Stimulated activated CD4-positive, alpha-beta T cell treated with anti-CD3 and anti-CD28 coated beads, Interleukin-4, amount 100 ng/mL, for 24 hours (primary cell): Measurements from ENCODE around the gene RLN3.

Source experiments
- DNase-seq: peaks from one replicate; pipeline ENCODE4 v3.0.0-alpha.2; 2020

RLN3 gene, protein sequence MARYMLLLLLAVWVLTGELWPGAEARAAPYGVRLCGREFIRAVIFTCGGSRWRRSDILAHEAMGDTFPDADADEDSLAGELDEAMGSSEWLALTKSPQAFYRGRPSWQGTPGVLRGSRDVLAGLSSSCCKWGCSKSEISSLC

GRCh38 chr19:14027856-14028450, at the start of gene RLN3:
Gene RLN3 (plus strand): TSS chr19:14028148. CDS start chr19:14028205, 57 bp downstream.
- DNase-seq: no peak

DNA sequence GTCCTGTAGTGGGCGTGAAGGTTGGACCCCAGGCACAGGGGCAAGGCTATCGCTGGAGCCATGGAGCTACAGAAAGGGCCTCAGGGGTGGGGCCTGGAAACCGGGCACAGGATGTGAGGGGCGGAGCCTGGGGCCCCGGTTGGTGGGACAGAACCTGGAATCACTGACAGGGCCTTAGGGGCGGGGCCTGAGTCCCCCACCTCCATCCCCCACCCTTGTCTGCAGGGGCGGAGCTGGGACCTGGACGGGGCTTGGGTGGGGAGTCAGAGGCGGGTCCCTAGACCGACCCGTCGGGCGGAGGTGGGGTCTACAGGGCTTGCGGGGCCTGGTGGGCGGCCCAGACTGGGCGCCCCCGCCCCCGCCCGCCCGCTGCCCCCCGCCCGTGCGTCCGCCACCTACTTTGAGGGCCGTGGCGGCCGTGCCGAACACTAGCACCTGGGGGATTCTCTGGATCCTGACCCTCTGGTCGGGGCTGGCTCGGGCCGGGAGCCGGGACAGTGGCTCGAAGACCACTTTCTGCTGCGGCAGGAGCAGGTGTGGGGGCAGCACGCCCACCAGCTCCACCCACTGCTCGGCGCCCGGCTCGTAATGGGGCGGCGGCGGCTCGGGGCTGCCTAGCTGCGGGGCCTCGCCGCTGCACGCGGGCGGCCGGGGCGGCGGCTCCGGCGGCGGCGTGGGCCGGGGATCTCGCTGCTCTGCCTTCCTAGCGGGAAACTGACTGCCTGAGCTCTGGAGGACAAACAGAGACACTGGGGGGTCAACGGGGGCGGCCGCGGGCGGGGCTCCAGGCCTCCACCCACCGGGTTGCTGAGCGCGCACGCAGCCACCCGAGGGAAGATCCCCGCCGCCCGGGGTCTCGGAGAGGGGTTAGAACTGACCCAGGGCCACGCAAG, 49.4 kb upstream of the RLN3 start:
- no peak for DNase-seq

DNA sequence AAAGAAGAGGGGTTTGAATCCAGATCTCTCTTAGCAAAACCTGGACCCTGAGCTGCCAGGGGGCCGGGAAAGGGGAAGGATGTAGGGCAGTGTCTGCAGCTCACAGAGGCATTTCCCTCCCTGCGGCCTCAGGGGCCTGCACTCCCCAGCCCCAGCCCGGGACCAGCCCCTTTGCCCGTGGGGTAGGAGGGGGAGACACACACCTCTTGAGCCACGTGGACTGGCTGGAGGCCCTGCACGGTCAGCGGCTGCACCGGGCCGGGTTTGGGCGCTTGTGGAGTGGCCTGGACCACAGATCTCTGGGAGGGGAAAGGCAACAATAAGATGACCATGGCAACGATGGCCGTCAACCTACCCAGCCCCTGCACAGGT, 48.7 kb upstream of the RLN3 start:
- no peak for DNase-seq

- DNase-seq: no peak
Measured at GRCh38 chr19:13979686-13980085, 48.3 kb upstream of the RLN3 start.

DNA sequence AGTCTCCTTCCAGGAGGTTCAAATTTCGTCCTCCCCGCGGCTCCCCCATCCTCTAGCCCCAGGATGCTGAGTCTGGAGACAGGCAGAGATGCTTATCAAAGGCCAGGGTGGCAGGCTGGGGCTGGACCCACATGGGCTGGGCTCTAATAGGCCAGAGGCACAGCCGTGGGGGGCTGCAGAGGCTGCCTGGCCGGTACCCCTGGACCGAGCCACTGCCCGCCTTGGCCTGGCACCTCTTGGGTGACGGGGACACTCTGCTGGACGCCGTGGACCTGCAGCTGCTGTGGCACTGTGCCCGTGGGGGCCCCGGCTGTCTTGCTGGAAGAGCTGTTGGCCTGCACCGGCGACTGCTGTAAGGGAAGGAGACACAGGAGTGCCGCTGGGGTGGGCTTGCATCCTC, 47.6 kb upstream of the RLN3 start:
- DNase-seq: no peak

- DNase-seq: no peak
Measured at GRCh38 chr19:13981021-13981420, 46.9 kb upstream of the RLN3 start.

- no peak for DNase-seq
Measured at GRCh38 chr19:13981467-13981866, 46.5 kb upstream of the RLN3 start.

DNA sequence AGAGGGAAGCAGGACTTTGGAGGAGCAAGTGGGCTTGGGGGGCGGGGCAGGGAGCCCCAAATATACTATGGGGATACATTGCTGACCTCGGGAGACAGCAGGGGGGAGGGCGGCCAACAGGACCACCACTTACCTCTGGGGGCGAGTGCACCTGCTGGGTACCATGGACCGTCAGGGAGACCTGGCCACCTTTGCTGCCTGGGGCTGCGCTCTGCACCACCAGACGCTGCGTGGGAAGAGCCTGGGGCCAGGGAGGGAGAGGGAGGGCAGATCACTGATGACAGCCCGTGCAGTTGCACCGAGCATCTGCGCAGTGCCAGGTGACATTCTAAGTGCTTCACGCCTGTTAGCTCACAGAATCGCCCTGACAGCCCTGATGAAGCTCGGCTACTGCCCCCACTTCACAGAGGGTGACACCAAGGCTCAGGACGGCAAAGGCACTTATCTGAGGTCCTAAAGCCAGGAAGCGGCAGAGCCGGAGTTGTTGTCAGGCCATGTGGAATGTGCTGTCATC, 45.9 kb upstream of the RLN3 start:
- no peak for DNase-seq

- no peak for DNase-seq
Measured at GRCh38 chr19:13982773-13983172, 45.2 kb upstream of the RLN3 start.

DNA sequence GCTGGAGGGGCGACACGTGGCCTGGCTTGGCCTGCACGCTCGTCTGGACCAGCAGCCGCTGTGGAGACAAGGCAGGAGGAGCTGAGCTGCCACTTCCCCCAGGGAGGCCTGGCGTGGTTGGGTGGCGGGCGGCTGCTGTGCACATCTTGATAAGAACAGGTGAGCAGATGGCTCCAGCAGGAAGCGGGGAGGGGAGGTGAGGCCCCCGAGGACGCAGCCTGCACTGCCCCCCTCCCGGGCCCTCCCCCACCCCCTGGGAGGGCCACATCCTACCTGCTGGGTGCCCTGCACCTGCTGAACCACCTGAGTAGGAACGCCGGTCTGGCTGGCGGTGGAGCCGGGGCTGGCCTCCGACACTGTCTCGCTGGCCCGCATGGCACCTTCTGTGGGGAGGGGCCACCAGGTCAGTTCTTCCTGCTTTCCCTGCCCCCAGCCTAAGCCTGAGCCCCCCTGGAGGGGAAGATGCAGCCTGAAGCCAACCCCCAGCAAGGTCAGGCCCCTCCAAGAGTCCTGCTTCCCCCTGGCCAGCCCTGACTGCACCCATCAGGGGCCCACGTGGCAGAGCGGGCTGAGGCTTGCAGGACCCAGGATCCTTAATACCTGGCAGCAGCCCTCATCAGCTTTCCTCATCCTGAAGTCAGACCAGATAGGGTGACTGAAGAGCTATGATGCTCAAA, 44.6 kb upstream of the RLN3 start:
- DNase-seq: no peak

- no peak for DNase-seq
Measured at GRCh38 chr19:13984186-13984585, 43.8 kb upstream of the RLN3 start.

DNA sequence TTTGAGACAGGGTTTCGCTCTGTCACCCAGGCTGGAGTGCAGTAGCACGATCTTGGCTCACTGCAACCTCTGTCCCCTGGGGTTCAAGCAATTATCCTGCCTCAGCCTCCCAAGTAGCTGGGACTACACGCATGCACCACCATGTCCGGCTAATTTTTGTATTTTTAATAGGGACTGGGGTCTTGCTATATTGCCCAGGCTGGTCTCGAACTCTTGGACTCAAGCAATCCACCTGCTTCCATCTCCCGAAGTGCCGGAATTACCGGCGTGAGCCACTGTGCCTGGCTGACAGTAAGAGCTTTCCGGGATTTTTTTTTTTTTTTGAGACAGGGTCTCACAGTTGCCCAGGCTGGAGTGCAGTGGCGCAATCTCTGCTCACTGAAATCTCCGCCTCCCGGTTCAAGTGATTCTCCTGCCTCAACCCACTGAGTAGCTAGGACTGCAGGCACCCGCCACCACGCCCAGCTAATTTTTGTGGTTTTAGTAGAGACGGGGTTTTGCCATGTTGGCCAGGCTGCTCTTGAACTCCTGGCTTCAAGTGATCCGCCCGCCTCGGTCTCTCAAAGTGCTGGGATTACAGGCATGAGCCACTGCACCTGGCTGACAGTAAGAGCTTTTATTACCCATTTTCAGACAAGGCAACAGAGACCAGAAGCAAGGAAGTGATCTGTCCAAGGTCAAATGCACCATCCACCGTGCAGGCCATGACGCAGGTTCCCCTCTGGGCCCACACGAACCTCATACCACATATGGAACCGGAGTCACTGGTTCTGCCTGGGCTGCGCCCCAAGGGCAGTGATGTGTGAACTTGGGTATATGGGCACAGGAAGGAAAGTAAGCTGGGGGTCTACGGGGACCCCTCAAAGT, 42.8 kb upstream of the RLN3 start:
- DNase-seq: no peak

DNA sequence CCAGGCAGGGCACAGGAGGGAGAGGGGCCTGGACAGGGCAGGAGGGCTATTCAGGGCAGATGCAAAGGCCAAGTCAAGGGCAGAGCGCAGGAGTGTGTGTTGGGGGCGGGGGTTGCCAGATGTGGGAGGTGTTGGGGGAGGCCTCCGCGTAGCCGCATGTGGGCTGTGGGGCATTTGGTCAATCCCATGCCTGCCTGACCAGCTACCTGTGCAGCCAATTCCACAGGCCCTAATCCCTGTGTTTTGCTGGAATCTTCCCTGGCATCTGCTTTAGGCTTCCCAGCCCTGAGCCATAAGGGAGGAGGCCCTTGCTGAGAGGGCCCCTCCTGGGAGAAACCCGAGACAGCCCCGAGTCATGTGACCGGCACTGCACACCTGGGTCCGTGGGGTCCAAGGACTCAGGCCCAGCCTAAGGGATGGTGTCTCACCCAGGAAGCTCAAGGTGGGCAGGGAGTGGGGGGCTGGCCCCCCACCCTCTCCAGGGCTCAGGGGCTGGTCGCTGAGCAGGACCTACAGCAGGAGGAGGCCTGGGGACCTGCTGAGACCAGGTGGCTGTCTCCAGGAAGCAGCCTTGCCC, 42.1 kb upstream of the RLN3 start:
- no peak for DNase-seq

GRCh38 chr19:13986348-13986904, 41.5 kb upstream of the RLN3 start:
- peak; percentile 99 for DNase-seq

DNA sequence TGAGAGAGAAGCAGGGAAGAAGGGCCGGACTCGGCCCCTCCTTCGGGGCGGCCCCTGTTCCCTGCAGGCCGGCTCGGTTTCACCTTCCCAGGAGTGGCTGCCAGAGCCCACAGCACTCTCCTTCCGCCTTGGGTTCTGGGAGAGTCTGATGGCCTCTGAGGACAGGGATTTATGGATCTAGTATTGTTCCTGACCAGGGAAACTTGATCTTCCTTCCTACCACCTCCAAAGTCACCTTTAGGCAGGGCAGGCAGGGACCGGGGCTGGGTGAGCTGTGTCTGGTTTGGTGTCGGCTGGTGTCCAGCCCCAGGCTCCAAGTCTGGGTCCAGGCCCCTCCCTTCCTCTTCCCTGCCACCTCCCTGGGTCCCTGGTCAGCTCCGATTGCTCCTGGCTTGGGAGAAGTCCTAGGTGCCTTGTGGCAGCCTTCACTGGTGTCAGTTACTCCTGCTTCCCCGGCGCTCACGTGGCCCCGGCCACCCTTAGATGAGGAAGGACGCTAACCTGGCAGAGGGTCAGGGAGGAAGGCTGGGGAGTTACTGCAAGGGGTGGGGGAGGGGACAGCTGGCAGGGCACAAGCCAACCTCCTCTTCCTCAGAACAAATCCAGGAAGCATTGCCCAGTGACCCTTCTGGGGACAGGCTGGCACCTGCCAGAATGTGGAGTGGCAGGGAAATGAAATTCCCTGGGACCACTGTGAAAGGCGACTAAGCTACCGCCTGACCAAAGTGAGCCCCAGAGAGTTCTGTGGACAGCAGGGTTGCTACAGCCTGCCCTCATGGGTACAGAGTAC, 40.7 kb upstream of the RLN3 start:
- DNase-seq: no peak

DNA sequence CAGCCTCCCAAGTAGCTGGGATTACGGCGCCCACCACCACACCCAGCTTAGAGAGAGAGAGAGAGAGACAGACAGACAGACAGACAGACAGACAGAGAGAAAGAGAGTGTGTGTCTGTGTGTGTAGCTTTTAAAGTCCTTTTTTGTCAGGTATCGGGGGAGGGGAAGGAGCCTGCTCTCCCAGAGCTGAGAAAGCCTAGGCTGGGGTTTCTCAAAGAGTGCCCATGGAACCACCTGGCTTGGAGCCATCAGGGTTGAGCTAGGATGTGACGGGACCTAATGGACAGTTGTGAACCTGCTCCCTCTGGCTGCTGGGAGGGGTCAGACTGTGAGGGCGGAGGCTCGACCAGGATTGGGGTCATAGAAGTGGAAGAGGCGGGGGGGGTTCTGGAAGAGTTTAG, 38.5 kb upstream of the RLN3 start:
- no peak for DNase-seq

DNA sequence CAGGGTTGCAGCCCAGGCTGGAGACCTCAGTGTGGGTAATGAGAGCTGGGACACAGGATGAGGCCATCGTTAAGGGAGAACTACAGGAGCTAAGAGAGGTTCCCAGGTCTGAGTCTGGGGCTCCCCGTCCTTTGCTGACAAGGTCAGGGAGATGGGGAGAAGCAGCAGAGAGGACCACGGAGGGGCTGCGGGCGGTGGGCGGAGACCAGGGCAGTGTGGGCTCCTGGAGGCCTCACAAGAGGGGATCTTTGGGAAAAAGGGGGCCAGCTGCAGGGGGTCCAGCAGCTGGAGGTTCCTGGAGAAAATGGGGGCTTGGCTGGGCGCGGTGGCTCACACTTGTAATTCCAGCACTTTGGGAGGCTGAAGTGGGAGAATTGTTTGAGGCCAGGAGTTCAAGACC, 37.9 kb upstream of the RLN3 start:
- no peak for DNase-seq

DNA sequence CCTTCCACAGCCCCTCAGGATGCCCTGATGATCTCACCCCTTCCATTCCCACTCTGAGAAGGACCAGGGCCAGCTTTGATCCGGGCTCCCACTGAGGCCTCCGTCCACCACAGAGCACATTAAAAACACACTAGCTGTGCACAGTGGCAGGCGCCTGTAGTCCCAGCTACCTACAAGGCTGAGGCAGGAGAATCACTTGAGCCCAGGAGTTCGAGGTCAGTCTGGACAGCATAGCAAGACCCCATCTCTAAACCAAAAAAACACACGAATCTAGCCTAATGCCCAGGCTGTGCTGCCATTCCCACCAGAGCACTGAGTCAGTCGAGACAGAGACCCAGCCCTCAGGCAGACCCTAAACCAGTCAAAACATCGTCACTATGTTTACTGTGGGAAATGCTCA, 35.9 kb upstream of the RLN3 start:
- no peak for DNase-seq

GRCh38 chr19:13993590-13994300, 34.2 kb upstream of the RLN3 start:
- DNase-seq: no peak

DNA sequence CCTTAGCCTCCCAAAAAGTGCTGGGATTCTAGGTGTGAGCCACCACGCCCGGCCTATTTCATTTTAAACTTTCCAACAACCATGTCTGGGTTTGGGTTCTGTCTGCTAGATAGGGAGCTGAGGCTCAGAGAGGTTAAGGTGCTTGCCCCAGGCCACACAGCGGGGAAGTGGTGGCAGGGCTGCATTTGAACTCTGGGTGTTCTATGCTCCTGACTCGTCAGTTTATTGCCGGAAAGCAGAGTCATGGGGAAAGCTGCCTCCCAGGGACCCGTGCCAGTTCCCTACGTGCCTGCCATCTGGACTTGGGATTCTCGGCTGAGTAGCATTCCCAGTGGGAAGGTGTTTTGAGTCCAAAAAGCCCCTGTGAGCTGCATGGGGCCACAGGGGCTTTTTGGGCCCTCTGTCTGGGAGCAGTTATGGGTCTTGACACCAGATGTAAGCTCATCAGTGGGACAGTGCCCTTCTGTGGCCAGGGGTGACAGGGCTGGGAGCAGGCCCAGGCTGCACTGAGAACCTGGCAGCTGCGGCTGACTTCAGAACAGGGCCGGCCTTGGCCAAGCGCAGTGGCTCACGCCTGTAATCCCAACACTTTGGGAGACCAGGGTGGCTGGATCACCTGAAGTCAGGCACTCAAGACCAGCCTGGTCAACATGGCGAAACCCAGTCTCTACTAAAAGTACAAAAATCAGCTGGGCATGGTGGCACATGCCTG, 32.8 kb upstream of the RLN3 start:
- no peak for DNase-seq
